NCI-H2107 treated with DMSO at 0.1 percent for 48 hours (cell line): ENCODE results near the gene TMEM154.

Source experiments
- DNase-seq: peaks from one replicate; lab custom pipeline; 2025; ENCODE audit not compliant: unreplicated experiment; lab: John Stamatoyannopoulos, UW

Gene TMEM154, protein sequence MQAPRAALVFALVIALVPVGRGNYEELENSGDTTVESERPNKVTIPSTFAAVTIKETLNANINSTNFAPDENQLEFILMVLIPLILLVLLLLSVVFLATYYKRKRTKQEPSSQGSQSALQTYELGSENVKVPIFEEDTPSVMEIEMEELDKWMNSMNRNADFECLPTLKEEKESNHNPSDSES

DNA sequence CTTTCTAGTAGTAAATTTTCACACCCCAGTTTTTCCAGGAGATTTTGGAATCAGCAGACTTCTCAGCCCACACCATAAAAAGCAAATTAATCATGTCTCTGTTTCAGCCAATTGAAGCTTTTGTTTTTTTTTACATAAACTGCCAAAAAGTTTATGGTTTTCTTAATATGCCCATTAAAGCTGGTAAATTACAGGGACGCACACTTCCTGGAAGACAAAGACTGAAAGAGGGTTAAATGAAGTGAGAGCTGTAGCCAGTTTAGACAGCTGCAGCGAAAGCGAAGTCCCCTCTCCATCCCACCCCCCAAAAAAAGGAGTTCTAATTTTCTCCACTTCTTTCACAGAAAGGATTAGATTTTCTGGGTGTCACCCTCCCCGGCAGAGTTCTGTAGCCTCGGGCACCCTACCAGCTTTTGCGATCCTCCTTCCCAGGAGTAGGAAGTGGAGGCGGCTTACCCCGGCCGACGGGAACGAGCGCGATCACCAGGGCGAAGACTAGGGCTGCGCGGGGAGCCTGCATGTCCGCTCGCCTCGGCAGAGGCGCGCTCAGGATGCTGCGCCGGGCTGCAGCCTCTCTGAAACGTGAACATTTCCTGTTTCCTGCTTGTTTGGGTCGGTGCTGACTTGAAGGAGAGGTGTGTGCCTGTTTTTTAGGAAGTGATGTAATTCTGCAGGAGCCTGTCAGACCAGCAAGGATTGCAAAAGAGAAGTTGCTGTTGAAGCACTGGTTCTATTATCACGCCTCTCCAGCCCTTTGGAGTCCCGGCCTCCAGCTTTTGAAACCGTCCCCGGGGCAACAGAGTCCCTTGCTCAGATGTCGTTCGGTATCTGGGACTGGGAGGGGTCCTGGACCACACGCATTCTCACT is at the start of gene TMEM154:
TMEM154 (minus strand) TSS at position 584 of the 868 bp plus-strand sequence; CDS start at position 520, 64 bp downstream.
- DNase-seq: no peak

DNA sequence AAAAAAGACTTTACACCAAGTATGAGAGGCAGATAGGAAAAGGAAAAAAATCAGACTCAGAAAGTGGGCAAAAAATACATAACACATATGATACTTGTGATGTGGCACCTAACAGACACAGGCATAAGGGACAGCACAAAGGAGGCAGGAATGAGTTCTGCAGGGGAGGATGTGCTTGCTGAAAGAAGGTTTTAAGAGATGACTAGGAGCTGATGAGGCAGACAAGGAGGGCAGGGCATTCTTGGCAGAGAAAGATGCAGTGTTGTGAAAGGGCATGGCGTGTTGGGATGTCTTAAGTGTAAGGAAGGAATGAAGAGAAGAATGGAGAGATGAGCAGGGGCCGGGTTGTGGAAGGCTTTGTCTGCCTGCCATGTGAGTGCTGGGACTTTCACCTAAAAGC is 49.7 kb upstream of the TMEM154 start:
- no peak for DNase-seq

DNA sequence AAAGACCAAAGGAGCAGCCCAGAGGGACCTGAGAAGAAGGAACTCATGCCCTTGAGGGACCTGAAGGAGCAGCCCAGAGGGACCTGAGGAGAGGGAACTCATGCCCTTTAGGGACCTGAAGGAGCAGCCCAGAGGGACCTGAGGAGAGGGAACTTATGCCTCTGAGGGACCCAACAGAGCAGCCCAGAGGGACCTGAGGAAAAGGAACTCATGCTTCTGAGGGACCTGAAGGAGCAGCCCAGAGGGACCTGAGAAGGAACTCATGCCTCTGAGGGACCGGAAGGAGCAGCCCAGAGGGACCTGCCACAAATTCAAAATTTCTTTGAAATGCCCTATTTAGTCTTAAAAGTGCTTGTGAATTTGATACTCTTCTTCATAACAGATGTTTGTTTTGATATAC is 48.5 kb upstream of the TMEM154 start:
- no peak for DNase-seq

GRCh38 chr4:152727784-152728183 is 48.0 kb upstream of the TMEM154 start:
- no peak for DNase-seq

DNA sequence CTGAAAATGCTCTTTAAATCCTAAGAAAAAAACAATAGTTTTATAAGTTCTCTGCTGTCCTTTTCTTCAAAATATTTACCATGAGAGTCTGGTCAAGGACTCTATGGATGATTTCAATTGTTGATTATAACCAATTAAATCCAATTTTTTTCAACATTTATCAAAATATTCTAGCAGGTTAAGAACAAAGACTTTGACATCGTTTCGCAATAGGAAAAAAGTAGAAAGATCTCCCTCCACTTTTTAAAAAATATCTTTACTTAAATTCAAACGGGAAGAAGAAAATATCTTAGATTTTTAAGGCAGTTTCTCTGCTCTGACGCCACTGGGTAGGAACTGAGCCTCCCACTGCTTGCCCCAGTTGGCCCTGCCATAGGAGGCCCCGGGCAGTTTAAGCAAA is 44.7 kb upstream of the TMEM154 start:
- no peak for DNase-seq

GRCh38 chr4:152723236-152723635 is 43.4 kb upstream of the TMEM154 start:
- no peak for DNase-seq

- DNase-seq: no peak
Observed at GRCh38 chr4:152719801-152720556, 40.2 kb upstream of the TMEM154 start.

DNA sequence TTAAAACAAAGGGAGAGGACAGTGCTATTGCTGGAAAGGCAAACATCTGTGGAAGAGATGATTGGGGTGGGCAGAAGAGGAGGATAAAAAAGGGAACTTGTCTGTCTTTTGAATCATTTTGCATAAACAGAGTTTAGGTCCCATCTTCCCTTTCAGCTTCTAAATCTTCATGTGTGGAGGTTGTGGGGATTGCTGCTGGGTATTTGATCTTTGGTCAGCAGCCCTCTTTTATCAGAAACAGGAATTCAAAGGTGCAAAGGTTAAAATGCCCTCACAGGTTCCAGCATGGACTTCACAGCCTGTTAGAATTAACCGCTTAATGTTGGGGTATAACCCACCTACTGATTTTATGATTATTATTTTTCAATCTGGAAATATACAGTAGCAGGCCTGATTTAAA is 39.5 kb upstream of the TMEM154 start:
- no peak for DNase-seq

GRCh38 chr4:152715076-152715475 is 35.3 kb upstream of the TMEM154 start:
- DNase-seq: no peak

DNA sequence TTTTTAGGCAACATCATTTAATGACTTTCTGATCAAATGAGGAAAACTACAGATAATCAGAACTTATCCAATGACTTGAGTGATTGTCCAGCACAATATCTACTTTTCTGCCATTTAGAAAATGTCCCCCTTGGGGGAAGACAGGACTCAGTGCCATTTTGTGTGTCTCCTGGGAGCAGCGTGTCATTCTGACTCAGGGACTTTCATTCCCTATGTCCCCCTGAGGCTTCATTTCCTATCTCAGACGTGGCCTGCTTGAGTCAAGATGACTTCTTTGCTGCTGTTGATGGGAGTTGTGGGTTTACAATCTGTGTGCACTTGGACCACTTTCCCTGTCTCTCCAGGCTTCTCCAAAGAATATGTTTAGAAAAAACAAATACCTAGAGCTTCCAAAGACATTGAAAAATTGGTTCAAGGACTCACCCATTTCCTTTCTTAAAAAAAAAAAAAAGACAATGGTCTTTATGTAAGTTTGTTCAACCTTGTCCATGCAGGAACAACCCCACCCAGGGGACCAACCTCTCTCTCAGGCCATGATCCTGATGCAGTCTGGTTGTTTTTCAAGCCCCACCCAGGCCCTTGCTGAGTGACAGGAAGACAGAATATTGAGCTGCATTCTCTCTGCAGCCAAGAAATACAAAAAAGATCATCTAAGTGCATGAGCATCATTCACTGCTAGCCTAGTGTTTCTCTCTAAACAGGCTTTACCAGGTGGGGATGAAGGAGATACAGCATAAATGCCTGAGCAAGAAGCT is 34.3 kb upstream of the TMEM154 start:
- no peak for DNase-seq

DNA sequence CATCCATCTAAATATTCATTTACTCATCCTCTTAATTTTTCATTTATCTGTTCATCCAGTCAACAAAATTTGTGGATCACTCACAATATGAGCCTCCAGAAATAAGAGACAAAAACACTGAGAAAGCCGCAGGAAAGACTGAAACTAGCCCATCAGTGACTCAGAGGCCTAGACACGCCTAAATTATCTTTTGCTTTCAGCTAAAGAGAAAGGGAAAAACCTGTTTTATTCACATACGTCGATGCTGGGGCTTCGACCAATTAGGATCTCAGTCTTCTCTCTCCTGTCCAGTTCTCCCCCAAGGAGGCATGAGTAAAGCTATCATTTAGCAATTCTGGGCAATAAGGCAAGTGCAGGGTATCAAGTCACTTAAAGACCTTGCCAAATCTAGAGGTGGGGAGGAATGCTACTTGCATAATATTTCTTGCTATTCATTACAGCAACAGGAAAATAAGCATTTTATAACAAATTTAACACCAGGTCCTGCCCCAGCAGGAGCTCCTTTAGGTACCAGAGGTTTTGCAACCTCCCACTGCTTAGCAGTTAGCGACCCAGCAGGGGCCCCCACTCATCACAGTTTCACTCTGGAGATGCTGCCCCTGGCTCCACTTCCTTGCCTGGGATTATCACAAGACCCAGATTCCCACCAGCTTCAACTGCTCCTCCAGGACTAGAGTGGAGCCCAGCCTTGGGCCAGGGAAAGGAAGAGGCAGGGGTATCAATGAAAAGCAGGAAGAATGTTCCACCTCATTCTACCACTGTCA is 30.1 kb upstream of the TMEM154 start:
- DNase-seq: no peak

- no peak for DNase-seq
Observed at GRCh38 chr4:152708796-152709195, 29.0 kb upstream of the TMEM154 start.

- DNase-seq: no peak
Observed at GRCh38 chr4:152708361-152708760, 28.6 kb upstream of the TMEM154 start.

DNA sequence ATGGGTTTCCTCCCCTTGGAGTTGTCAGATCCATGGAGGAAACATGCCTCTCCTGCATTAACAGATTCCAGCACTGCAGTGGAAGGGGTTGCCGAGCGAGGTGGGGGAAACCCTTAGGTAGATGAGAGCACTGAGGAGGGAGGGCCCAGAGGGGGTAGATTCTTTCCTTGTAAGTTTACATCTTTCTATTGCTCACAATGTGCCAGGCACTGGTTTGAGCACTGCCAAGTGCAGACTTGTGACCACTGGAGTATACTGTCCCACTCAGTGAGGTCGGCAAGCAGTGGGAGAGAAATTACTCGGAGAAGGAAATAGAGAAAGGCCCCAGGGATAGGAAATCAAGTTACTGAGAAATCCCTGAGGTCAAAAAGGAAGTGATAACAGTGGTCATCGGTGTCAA is 27.8 kb upstream of the TMEM154 start:
- no peak for DNase-seq

- no peak for DNase-seq
Observed at GRCh38 chr4:152705903-152706302, 26.1 kb upstream of the TMEM154 start.

GRCh38 chr4:152704788-152705187 is 25.0 kb upstream of the TMEM154 start:
- no peak for DNase-seq

- no peak for DNase-seq
Observed at GRCh38 chr4:152700151-152700550, 20.4 kb upstream of the TMEM154 start.

GRCh38 chr4:152699313-152699712 is 19.5 kb upstream of the TMEM154 start:
- DNase-seq: no peak

DNA sequence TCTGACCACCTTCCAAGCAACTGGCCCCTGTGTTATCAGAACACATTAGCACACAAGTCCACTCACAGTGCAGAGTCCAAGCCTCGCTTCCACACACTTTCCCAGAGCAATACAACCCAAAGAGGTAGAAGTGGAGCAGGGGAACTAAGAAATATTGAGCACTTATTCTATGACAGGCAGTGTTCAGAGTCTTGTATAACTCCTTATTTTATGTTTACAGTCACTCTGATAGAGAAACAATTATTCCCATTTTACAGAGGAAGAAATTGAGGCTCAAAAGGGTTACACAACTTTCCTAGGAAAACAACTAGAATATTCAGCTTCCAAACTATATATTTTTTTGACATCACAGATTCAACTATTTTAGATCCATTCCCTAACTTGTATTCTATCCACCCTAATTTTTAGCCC is 18.3 kb upstream of the TMEM154 start:
- DNase-seq: no peak
